HUDEP-2 (cell line): ENCODE measurements around the gene LHX6.

ENCODE experiments used
- DNase-seq, 76 experiments: peaks; one replicate each; lab custom pipeline; 2025; ENCODE audit not compliant: unreplicated experiment in 76 of 76; lab: John Stamatoyannopoulos, UW

Gene LHX6

DNA sequence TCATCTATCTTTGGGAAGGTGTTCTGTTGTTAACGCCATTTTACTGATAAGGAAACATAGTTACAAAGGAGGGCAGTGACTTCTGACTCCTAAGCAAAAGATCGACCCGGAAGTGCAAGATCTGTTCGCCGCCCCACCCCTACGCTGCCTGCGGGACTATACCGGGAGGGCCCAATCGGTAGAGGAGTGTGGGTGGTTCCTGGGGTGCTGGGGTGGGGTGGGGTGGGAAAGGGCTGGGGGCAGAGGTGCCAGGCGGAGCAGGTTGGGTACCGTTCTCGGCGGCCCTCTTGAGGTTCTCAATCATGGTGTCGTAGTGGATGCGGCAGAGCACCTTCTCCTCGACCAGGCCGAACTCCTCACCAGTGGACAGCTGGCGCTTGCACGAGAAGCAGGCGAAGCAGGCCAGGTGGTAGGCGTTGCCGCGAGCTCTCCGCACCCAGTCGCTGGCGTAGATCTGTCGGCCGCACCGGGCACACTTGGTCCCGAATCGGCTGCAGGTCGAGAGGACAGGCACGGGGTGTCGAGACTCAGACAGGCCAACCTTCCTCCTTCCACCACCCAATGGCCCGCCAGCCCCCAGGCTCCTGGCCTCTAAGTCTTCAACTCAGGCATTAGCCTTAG is 11.8 kb downstream of the LHX6 start:
- DNase-seq, result no peak

GRCh38 chr9:122216138-122216797 is 12.5 kb downstream of the LHX6 start:
- DNase-seq, result no peak

- DNase-seq, result peak in 3 of 76 experiments; percentile 4 to 41 (median 13)
Measured at GRCh38 chr9:122215663-122216062, 13.1 kb downstream of the LHX6 start.

DNA sequence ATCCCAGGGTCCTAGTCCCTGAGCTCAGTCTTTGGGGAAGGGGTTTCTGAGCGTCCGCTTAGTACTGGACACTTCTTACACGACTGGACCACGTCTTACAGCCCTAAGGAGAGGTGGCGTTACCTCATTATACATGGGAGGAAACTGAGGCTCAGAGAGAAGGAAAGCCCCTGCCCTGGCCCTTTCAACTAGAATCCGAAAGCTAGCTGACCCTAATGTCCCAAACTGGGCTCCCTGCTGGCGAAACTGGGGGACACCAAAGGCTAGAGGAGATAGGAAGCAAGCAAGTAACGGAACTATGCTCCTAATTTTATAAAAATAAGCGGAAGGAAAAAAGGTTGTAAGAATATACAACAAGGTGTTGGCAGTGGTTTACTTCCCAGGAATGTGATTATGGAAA is 14.2 kb downstream of the LHX6 start:
- no peak for DNase-seq

DNA sequence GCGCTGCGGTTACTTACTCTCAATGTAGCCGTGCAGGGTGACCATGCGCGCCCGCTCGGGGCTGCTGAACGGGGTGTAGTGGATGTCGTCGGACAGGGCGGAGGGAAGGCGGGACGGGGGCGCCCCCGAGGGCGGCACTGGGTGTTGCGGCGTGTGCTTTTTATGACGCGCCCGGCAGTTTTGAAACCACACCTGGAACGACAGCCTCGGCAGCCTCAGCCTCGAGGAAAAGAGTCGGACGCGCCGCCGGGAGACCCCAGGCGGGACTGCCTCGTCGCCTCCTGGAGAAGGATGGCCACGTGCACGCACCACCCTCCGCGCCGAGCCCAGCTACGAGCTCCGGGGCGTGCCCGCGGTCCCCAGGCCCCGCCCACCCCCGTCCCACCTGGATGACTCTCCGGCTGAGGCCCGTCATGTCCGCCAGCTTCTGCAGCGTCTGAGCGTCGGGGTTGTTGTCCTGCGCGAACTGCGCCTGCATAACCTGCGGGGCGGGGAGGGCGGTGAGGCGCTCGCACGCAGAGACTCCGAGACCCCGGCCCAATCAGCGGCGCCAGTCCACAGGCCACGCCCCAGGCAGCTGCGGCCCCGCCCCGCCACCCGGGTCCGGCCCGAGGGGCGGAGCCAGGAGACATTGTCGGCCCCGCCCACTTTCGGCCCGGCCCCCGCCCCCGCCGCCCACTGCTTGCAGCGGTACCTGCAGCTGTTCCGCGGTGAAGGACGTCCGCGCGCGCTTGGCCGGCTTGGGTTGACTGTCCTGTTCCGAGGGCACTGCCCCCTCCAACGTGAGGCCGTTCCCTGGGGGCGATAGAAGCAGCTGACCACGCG is 15.0 kb downstream of the LHX6 start:
- peak in 73 of 76 experiments; percentile 22 to 90 (median 76) for DNase-seq

DNA sequence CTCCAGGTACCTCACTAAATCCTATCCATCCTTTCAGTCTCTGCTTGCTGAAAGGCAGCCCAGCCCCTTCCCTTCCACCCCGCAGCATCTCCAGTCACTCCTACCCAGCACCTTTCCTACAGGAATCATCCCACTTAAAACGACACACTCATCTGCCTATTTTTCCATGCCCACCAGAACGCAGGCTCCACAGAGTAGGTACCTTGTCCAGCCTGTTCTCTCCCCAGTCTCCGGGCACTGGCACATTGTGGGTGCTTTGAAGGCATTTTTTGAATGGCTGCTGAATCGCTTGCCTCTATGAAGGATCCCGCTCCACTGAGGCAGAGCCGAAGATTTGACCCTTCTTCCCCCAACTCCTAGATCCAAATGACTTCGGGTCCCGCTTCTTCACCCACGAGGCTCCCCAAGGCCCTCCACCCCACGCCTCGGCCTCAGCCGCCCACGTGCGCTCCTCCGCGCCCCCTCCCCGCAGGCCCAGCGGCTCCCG is 15.6 kb downstream of the LHX6 start:
- DNase-seq, result no peak

GRCh38 chr9:122212473-122213004 is 16.2 kb downstream of the LHX6 start:
- peak in 1 of 76 experiments; percentile 6 for DNase-seq

GRCh38 chr9:122209451-122209850 is 19.3 kb downstream of the LHX6 start:
- DNase-seq, result no peak

DNA sequence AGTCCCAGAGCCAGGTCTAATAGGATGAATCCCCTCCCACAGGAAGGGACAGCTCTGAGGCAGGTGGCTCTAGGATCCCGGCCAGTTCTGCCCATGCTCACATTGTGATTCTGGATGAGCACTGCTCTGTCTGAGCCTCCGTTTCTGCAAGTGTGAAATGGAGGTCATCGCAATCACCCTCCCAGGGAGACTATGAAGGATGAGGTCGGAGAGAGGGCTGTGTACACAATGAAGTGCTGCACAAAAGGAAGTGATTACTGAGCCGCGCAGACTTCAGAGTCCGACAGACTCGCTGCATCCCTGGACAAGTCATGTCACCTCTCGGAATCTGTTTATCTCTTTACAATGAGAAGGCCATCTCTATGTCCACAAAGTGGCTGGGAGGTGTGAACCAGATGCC is 21.7 kb downstream of the LHX6 start:
- DNase-seq, result no peak

DNA sequence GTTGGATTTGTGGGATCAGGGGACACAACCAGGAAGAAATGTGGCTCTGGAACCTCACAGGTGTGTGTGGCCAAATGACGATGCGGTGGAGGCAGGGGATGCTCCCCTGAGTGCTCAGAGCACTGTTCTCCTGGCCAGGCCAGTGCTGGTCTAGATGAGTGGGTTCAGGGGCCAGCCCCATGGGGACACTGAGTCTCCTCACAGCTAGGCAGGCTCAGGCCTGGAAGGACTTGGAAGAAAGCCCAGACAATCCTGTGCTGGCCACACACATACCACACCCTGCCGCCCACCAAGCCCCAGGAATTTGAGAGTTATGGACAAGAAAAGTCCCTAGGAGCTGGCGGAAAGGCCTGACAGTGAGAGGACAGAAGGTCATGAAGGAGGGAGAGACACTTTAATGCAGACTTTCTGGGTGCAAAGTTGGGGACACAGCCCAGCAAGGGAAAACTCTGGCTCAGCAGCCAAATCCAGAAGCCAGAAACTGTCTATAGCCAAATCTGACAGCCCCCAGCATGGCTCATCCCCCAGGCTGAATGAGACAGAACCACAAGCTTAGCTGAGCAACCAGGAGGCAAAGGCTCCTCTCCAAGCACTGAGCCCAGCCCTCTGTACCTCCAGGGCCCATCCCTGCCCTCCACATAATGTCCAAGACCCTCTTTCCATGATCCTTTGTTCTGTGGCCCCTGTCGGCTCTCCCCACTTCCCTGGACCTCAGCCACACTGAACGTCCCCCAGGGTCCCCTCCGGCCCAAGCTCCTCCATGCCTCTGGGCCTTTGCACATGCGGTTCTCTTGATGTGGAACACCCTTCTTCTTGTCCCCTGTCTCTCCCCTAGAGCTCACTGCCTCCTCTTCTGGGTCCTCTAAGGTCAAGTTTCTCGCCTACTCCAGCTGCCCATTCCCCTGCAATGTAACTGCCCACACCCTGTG is 22.4 kb downstream of the LHX6 start:
- DNase-seq, result no peak

DNA sequence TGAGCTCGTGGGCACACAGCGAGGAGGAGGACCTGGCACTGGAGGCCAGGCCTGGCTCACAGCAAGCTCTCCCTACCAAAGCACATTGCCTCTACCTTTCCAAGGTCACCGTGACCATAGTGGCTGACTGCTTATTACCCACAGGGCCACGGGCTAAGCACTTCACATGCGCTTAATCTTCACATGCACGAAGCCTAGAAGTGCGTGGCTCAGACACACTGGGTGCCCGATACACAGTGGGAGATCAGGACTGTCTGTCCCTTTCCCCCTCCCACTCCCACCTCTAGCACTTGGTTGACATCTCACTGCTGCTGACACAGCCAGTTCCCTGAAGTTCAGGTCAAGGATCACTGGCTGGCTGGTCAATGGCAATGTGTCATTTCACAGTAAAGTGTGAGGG is 23.6 kb downstream of the LHX6 start:
- no peak for DNase-seq

DNA sequence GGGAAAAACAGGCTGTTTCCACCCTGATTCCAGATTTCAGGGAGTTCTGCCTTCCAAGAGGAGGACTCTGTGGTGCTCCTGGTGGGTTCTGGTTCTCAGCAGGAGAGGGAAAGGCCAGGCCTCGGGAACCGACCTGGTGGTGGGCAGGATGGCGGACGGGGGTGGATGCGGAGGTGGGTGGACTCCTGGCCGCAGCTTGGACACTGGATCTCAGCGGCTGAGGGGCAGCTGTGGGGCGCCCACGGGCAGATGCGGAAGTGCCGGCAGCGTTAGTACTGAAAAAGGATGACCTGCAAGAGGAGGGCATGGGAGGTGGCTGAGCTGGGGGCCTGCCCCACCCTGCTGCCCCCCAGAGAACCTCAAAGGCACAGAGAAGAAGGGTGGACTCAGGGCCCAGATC is 24.3 kb downstream of the LHX6 start:
- no peak for DNase-seq

- DNase-seq, result no peak
Measured at GRCh38 chr9:122204055-122204454, 24.7 kb downstream of the LHX6 start.

DNA sequence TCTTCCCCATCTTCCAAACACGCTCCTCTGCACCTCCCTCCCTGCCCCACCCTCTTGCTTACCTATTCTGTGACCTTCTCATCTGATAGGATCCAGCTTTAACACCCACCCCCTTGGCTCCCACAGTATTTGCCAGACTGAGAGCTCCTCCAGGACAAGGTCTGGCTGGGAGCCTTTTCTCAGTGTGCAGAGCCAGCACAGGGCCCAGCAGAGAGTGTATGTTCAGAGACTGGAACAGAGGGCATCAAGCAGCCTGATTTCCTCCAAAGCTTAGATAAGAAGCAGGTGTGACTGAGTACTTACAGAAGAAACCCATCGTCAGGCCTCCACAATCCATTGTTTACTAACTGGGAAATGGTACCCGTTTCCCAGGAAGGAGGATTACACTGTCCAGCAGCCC is 26.6 kb downstream of the LHX6 start:
- DNase-seq, result no peak

DNA sequence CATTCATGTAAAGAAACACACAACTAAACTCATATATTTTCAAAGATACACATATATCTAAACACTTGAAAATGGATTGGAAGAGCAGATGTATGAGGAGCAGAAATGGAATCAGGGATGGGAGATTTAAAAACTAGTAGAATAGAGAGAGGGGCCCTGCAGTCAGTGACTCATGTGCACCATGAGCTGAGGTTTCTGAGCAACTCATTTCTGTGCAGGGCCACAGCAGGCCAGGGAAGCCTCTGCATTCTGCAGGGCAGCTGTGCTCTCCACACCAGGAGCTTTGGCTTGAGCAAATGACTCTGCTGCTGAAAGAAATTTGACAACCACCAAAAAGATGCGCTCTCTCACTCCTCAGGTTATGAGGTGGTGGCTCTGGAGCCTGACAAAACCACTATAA is 27.1 kb downstream of the LHX6 start:
- no peak for DNase-seq

GRCh38 chr9:122200960-122201595 is 27.7 kb downstream of the LHX6 start:
- no peak for DNase-seq

- no peak for DNase-seq
Measured at GRCh38 chr9:122197882-122198281, 30.9 kb downstream of the LHX6 start.

GRCh38 chr9:122197426-122197825 is 31.3 kb downstream of the LHX6 start:
- no peak for DNase-seq

DNA sequence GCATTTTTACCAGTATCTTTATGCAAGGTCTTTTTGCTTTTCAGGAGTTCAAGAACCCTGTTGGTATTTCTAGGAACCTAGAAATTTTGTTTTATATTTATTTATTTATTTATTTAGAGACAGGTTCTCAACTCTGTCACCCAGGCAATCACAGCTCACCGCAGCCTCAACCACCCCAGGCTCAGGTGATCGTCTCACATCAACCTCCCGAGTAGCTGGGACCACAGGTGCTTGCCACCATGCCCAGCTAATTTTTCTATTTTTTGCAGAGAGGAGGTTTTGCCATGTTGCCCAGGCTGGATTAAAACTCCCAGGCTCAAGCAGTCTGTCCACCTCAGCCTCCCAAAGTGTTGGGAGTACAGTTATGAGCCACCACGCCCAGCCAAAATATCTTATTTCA is 32.9 kb downstream of the LHX6 start:
- no peak for DNase-seq

- no peak for DNase-seq
Measured at GRCh38 chr9:122193651-122194050, 35.1 kb downstream of the LHX6 start.
